T-helper 2 cell treated with Interferon-gamma antibody and Interleukin-4, amounts not matched to agents 5 μg/mL and 100 μg/mL, for 36 hours (primary cell): ENCODE results near the gene LIN28A.
A peak's percentile ranks its signal among the peaks of the same experiment; 100 is the strongest.

ENCODE experiments used
- DNase-seq: peaks from one replicate; pipeline ENCODE4 v3.0.0; 2021; ENCODE audit warnings: low spot score
- H3K27ac Mint-ChIP-seq: one replicate; pipeline ENCODE4 v1.8.0; 2021; ENCODE audit warnings: mild to moderate bottlenecking, mixed read lengths
- H3K27me3 Mint-ChIP-seq: one replicate; pipeline ENCODE4 v1.8.0; 2021; ENCODE audit warnings: low read depth, mixed read lengths
- H3K36me3 Mint-ChIP-seq: one replicate; pipeline ENCODE4 v1.8.0; 2021; ENCODE audit warnings: low read depth, mixed read lengths
- H3K4me1 Mint-ChIP-seq: one replicate; pipeline ENCODE4 v1.8.0; 2021; ENCODE audit warnings: low read depth, mixed read lengths
- H3K4me3 Mint-ChIP-seq: one replicate; pipeline ENCODE4 v1.8.0; 2022; ENCODE audit warnings: mild to moderate bottlenecking, moderate library complexity, mixed read lengths
- H3K9me3 Mint-ChIP-seq: one replicate; pipeline ENCODE4 v1.8.0; 2021; ENCODE audit warnings: mixed read lengths

LIN28A gene

DNA sequence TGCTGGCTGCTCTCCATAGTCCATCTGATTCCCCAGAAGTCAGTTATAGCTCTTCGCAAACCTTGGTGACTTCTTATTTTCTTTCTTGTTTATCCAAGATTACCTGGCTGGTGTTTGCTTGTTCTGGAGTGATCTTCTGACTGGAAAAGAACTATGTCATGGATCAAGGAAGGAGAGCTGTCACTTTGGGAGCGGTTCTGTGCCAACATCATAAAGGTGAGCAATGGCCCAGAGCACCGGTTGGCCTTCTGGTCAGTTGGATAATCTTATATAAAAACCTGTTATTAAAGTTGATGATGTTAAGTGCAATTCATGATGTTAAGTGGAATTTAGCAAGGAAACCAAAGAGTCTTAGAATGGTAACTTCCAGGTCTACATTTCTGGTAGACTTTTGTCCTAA, 22.2 kb downstream of the LIN28A start:
- H3K27ac Mint-ChIP-seq = peak overlapping the region; percentile 98
- H3K36me3 Mint-ChIP-seq = peaks cover 7% of the 10 kb centered on the region
- H3K27me3 Mint-ChIP-seq = peaks cover 12% of the 10 kb centered on the region
- peaks cover 17% of the 10 kb centered on the region for H3K4me1 Mint-ChIP-seq
- peak overlapping the region; percentile 98 for H3K4me3 Mint-ChIP-seq
- H3K9me3 Mint-ChIP-seq = no peaks in the 10 kb centered on the region
- DNase-seq = no peak

DNA sequence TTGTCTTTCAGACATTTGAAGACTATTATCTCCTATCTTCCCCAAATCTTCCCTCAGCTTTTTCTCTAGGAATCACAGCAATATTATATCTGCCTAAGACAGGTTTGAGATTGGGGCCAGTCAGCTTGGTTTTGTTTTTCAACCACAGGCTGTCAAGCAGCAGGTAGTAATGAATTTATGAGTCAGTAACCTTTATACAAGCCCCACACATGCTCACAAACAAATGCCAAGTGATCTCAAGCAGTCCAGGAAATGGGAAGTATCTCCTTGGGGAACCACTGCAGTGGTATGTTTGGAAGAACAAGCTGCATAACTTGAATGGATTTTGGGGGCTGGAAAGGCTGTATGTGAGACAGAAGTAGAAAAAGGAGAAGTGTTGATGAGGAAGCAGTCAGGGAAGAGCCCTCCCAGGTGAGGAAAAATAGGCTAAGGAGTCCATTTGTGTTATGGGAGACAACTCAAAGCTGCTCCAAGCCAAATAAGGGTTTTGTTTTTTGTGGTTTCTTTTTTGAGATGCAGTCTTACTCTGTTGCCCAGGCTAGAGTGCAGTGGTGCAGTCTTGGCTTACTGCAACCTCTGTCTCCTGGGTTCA, 23.6 kb downstream of the LIN28A start:
- Mint-ChIP-seq H3K36me3 (peaks cover 17% of the 10 kb centered on the region), H3K4me3 (no peak overlapping the region), H3K27me3 (peaks cover 10% of the 10 kb centered on the region), H3K9me3 (no peaks in the 10 kb centered on the region), H3K4me1 (peaks cover 17% of the 10 kb centered on the region), H3K27ac (no peak overlapping the region)
- no peak for DNase-seq

DNA sequence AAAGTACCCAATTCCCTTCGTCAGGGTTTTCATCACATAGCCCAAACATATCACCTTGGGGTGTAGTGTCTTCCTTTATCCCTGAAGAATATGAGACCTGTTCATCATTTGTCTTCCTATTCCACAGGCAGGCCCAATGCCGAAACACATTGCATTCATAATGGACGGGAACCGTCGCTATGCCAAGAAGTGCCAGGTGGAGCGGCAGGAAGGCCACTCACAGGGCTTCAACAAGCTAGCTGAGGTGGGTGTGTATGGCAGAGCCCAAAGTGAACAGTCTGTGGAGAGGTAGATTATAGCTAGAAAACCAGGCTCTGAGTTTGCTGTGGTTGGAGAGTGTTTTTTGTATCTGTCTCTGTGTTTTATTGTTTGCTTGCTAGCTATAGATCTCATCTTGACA, 27.4 kb downstream of the LIN28A start:
- Mint-ChIP-seq H3K27ac (no peak overlapping the region), H3K4me1 (peaks cover 8% of the 10 kb centered on the region), H3K27me3 (no peaks in the 10 kb centered on the region), H3K9me3 (no peaks in the 10 kb centered on the region), H3K36me3 (peaks cover 42% of the 10 kb centered on the region), H3K4me3 (no peak overlapping the region)
- no peak for DNase-seq

DNA sequence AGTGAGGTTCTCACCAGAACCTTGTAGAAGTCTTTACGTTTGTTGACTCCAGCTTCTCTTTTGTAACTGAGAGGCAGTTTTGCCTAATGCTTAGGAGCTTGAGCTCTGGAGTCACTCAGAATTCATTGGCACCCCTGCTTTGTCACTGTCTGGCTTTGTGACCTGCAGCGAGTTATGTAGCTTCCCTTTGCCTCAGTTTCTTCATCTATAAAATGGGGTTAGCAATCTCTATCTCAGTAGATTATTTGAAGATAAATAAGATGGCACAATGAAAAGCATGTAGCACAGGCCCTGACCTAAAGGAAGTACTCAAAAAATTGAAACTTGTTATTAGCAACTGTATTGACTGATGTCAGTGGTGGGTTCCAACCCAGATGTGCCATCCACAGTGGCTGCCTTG, 29.6 kb downstream of the LIN28A start:
- H3K27me3 Mint-ChIP-seq = no peaks in the 10 kb centered on the region
- DNase-seq = no peak
- H3K36me3 Mint-ChIP-seq = peaks cover 55% of the 10 kb centered on the region
- no peak overlapping the region for H3K27ac Mint-ChIP-seq
- no peaks in the 10 kb centered on the region for H3K9me3 Mint-ChIP-seq
- no peak overlapping the region for H3K4me3 Mint-ChIP-seq
- H3K4me1 Mint-ChIP-seq = no peaks in the 10 kb centered on the region

DNA sequence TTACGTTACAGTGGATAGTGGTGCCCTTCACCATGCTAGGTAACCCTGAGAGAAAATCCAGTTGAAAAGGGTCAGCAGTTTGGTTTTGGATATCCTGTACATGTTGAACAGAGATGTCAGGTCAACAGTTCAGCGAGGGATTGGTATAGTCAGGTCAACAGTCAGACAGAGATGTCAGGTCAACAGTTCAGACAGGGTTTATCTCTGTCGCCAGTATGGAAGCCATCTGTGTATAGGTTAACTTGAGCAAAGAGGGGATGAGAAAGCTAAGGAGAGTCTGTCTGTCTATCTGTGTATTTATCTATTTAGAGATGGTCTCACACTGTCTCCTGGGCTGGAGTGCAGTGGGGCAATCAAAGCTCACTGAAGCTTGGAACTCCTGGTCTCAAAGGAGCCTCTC, 39.3 kb downstream of the LIN28A start:
- no peak overlapping the region for H3K27ac Mint-ChIP-seq

DNA sequence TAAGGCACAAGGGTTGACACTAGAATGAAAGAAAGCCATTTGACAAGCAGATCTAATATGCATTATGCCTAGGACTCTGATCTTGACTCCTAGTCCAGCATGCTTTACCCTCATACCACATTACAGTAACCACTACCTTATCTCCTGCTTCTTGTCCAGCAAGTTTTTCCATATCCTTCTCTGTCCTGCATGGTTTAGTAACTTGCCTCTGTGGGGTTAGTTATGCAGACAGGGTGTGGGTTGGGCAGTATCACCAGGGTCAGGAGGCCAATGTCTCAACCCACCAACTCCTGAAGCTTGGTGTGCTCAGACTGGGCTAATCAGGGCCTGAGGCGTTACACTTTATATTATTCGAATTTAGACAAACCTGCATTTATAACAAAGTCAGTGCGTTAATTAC, 40.3 kb downstream of the LIN28A start:
- Mint-ChIP-seq H3K27me3 (no peaks in the 10 kb centered on the region), H3K36me3 (peaks cover 38% of the 10 kb centered on the region)

More for the DNA sequence above, 39.3 kb downstream of the LIN28A start:
- Mint-ChIP-seq H3K36me3 (peaks cover 40% of the 10 kb centered on the region), H3K9me3 (no peaks in the 10 kb centered on the region), H3K27me3 (no peaks in the 10 kb centered on the region), H3K4me1 (no peaks in the 10 kb centered on the region), H3K4me3 (no peak overlapping the region)
- no peak for DNase-seq

DNA sequence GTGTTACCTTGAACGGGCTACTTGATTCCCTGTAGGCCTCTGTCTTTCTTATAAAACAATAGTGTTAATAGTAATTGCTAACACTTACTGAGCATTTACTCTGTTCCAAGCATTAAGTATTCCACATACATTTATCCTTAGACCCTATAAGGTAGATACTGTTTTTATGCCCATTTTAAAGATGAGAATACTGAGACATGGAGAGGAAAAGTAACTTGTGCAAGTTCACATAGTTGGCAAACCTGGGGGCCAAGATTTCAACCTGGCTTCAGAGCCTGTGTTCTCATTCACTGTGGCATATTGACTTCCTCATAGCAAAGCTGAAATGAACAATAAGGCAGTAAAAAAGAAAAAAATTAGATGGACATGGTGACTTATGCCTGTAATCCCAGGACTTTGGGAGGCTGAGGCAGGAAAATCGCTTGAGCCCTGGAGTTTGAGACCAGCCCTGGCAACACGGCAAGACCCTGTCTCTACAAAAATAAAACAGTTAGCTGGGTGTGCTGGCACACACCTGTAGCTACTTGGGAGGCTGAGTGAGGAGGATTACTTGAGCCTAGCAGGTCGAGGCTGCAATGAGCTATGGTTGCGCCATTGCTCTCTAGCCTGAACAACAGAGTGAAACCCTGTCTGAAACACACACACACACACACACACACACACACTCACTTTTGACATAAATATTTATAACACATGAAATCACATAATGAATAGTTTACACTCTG, 42.0 kb downstream of the LIN28A start:
- Mint-ChIP-seq H3K4me1 (no peaks in the 10 kb centered on the region), H3K27ac (no peak overlapping the region), H3K9me3 (no peaks in the 10 kb centered on the region), H3K4me3 (no peak overlapping the region), H3K27me3 (no peaks in the 10 kb centered on the region), H3K36me3 (peaks cover 33% of the 10 kb centered on the region)
- no peak for DNase-seq

More for the DNA sequence above, 40.3 kb downstream of the LIN28A start:
- H3K4me3 Mint-ChIP-seq = no peak overlapping the region
- DNase-seq = no peak
- no peak overlapping the region for H3K27ac Mint-ChIP-seq
- H3K4me1 Mint-ChIP-seq = no peaks in the 10 kb centered on the region
- H3K9me3 Mint-ChIP-seq = no peaks in the 10 kb centered on the region

DNA sequence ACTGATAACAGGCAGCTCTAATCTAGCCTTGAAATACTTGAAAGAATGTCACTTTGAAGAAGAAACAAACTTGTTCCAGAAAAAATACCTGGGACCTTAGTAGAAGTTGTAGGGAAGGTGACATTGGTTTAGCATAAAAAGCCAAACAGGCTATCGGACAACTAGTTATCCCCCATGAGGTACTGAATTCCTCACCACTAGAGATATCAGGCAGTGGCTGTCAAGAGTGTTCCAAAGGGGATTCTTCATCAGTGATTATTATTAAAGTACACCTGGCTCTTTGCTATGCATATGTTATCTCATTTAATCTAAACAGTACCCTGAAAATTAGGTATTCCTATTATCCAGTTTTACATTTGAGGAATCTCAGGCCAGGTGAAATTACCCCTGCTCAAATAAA, 48.5 kb downstream of the LIN28A start:
- Mint-ChIP-seq H3K4me3 (no peak overlapping the region), H3K27ac (no peak overlapping the region), H3K9me3 (no peaks in the 10 kb centered on the region), H3K36me3 (peaks cover 35% of the 10 kb centered on the region), H3K4me1 (no peaks in the 10 kb centered on the region), H3K27me3 (no peaks in the 10 kb centered on the region)
- no peak for DNase-seq

DNA sequence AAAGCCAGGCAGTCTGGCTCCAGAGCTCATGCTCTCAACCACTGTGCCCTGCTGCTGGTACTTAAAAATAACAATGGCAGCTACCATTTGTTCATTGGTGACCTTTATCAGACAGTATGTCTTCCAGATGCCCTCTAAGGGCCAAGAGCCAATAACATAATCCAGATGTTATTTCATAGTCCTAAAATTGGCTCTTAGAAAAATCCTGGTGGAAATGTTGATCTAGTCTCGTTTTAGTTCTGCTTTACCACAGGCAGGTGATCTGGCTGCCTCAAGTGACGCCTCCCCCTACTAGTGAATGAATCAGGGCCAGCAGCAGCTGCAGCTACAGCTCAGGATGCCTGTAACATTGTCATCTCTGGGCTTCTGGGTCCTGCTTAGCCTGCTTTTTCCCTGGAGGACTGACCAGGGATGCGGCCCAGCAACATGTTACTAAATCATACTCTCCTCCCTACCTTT, 49.0 kb downstream of the LIN28A start:
- no peak for DNase-seq
- Mint-ChIP-seq H3K4me1 (no peaks in the 10 kb centered on the region), H3K27me3 (no peaks in the 10 kb centered on the region), H3K27ac (no peak overlapping the region), H3K36me3 (peaks cover 35% of the 10 kb centered on the region), H3K9me3 (no peaks in the 10 kb centered on the region), H3K4me3 (no peak overlapping the region)

DNA sequence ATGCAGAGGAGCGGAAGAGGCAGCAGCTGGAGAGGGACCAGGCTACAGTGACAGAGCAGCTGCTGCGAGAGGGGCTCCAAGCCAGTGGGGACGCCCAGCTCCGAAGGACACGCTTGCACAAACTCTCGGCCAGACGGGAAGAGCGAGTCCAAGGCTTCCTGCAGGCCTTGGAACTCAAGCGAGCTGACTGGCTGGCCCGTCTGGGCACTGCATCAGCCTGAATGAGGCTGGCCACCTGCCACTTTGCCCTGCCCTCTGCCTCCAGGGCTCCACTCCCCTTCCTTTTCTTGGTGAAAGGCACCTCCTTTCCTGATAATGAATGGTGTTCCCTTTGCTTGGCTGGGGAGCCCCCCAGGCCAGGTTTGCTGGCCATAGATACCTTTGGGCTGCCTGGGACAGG, 58.3 kb downstream of the LIN28A start:
- no peak overlapping the region for H3K4me3 Mint-ChIP-seq
- H3K36me3 Mint-ChIP-seq = peaks cover 62% of the 10 kb centered on the region
- H3K27me3 Mint-ChIP-seq = no peaks in the 10 kb centered on the region
- no peak for DNase-seq
- peaks cover 24% of the 10 kb centered on the region for H3K4me1 Mint-ChIP-seq
- H3K9me3 Mint-ChIP-seq = no peaks in the 10 kb centered on the region
- no peak overlapping the region for H3K27ac Mint-ChIP-seq

DNA sequence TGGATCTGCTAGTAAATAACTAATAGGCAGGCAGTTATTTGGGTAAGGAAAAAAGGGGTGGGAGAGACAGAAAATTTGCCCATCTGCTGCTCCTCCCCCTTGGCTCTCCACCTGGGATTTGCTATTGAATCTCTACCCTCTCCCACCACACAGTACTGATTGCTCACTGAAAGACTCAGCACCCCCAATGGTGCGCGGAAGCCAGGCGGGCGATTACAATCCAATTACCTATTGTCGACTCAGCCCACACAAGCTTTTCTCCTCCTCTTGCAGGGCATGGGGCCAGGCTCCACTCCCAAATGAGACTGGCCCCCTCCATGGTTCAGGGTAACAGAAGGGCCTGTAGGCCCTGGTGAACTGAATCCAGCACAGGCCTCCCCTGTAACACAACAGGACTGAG, 58.9 kb downstream of the LIN28A start:
- H3K4me3 Mint-ChIP-seq = no peak overlapping the region
- H3K4me1 Mint-ChIP-seq = peaks cover 30% of the 10 kb centered on the region
- no peaks in the 10 kb centered on the region for H3K9me3 Mint-ChIP-seq
- peaks cover 67% of the 10 kb centered on the region for H3K36me3 Mint-ChIP-seq
- H3K27ac Mint-ChIP-seq = no peak overlapping the region
- no peak for DNase-seq
- H3K27me3 Mint-ChIP-seq = no peaks in the 10 kb centered on the region

DNA sequence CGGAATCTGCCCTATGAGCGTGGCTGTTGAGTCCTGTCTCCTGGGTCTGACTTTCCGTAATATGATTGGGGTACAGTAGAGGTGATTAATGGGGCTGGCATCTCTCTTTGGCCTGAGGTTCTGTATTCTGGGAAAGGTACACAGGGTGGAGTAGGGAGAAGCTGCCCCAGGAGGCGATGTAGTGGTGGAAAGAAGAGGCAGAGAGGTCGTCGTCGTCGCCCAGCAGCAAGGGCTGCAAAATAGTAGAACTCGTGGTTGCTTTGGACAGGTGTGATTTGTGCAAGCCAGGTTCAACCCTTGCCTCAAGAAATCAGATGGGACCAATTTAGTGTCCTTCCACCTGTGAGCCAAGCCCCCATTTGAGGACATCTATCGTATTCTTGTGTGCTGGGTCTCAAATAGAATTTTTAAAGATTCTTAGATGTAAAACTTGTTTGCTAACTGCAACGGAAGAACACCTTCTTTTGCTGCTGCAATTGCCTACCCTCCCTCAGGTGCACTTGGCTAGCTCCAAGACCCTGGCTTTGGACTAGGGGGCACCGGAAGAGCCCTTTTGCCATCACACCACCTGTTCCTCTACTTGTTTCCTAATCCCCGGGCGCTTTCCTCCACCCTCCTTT, 60.4 kb downstream of the LIN28A start:
- H3K27ac Mint-ChIP-seq = peak overlapping the region; percentile 98
- no peak for DNase-seq
- peak overlapping the region; percentile 92 for H3K4me3 Mint-ChIP-seq
- no peaks in the 10 kb centered on the region for H3K9me3 Mint-ChIP-seq
- H3K4me1 Mint-ChIP-seq = peaks cover 34% of the 10 kb centered on the region
- H3K36me3 Mint-ChIP-seq = peaks cover 60% of the 10 kb centered on the region
- no peaks in the 10 kb centered on the region for H3K27me3 Mint-ChIP-seq

DNA sequence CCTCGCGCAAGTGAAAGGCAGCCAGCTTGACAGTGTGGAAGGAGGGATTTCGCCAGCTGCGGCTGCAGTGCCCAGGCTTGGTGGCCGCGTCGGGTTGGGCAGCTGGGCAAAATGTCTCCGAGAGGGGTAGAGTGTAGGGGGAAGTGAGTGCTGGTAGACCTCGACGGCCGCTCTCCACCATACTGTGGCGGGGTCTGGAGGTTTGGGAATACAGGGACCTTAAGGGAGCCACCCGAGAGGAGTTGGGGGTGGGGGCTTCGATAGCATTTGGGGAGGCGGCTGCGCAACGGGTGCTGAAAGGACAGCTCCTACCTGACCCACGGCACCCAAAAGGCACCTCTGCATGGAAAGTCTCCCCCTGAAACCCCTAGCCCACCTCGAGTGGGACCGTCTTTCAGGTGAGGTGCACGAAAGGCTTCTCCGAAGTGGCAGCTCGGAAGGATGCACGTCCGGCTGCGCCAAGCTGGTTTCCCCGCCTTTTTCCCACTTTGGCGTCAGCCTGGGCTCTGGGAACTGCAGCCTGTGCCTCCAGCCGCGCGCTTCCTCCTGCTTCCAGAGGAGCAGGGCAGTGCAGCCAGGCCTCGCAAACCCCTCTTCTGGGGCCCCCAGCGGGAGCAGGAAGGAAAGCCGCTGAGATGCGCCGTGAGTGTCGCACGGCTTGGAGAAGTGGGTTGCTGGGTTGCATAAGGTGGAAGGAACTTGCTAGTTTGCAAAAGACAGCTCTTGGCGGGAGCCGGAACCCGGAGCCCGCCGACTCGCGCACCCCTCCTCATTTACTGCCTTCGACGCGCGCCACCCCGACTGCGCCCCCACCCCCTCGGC, 61.1 kb downstream of the LIN28A start:
- H3K36me3 Mint-ChIP-seq = peaks cover 62% of the 10 kb centered on the region
- H3K9me3 Mint-ChIP-seq = no peaks in the 10 kb centered on the region
- DNase-seq = peak; percentile 32
- H3K4me1 Mint-ChIP-seq = peaks cover 36% of the 10 kb centered on the region
- H3K27ac Mint-ChIP-seq = peak overlapping the region; percentile 98
- H3K4me3 Mint-ChIP-seq = peak overlapping the region; percentile 92
- no peaks in the 10 kb centered on the region for H3K27me3 Mint-ChIP-seq
